Measurements from ENCODE around the gene KCNB1.

DNA sequence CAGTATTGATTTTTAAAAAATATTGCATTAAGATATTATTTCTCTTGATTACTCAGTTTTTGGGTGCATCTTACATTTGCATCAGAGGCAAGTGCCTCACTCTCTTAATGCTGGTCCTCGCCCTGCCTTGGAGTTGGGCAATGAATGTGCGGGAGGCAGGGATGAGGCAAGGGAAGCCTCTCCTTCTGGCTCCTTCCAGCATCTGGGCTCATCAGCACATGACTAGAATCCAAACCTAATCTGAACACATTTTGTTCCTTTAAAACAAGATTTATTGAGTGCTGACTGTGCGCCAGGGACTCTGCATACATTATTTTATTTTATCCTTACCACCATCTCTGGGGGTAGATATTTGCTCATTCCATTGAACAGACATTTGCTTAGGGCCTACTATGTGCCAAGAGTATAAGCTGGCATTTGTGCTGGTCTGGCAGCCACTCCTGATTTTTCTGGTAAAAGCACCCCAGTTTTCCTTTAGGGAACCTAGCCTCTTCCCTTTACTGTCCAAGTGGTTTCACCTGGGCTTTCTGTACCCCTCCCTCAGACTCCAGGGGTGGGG, 132.7 kb downstream of the KCNB1 start:
- TF ChIP-seq EZH2 (IDR thresholded peaks at IDR 0.05; ENCODE audit: low read length, missing control alignments): no peak
- TF ChIP-seq, protein P1, sequence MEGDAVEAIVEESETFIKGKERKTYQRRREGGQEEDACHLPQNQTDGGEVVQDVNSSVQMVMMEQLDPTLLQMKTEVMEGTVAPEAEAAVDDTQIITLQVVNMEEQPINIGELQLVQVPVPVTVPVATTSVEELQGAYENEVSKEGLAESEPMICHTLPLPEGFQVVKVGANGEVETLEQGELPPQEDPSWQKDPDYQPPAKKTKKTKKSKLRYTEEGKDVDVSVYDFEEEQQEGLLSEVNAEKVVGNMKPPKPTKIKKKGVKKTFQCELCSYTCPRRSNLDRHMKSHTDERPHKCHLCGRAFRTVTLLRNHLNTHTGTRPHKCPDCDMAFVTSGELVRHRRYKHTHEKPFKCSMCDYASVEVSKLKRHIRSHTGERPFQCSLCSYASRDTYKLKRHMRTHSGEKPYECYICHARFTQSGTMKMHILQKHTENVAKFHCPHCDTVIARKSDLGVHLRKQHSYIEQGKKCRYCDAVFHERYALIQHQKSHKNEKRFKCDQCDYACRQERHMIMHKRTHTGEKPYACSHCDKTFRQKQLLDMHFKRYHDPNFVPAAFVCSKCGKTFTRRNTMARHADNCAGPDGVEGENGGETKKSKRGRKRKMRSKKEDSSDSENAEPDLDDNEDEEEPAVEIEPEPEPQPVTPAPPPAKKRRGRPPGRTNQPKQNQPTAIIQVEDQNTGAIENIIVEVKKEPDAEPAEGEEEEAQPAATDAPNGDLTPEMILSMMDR (conservative IDR thresholded peaks at IDR 0.05 in 1 of 2, IDR thresholded peaks at IDR 0.05 in 1 of 2; ENCODE audit: low read depth in 1 of 2, low read length in 2 of 2): no peak

Data from fibroblast of lung (primary cell).